Effector memory CD4-positive, alpha-beta T cell (primary cell): Measurements from ENCODE around the gene ZFPM1.

Experiments used
- DNase-seq, 3 donors: peaks; one replicate each; pipeline ENCODE4 v3.0.0-alpha.2; 2020
- H3K27ac ChIP-seq: 2 replicates; pipeline ENCODE4 v1.7.0; 2013; ENCODE audit warnings: mild to moderate bottlenecking, low read length, moderate library complexity; ENCODE audit not compliant: insufficient read depth, poor library complexity, severe bottlenecking
- H3K27me3 ChIP-seq: replicated peaks from 2 replicates; pipeline ENCODE4 v1.7.0; 2013; ENCODE audit warnings: mild to moderate bottlenecking, low read length; ENCODE audit not compliant: insufficient read depth, control insufficient read depth, poor library complexity, severe bottlenecking
- H3K36me3 ChIP-seq: 2 replicates; pipeline ENCODE4 v1.7.0; 2013; ENCODE audit warnings: mild to moderate bottlenecking, low read length, moderate library complexity; ENCODE audit not compliant: control insufficient read depth, insufficient read depth
- H3K4me1 ChIP-seq: 2 replicates; pipeline ENCODE4 v1.7.0; 2013; ENCODE audit warnings: low read length, mild to moderate bottlenecking; ENCODE audit not compliant: control insufficient read depth, insufficient read depth, poor library complexity, severe bottlenecking
- H3K4me3 ChIP-seq: 2 replicates; pipeline ENCODE4 v1.7.0; 2013; ENCODE audit warnings: low read length, low read depth, mild to moderate bottlenecking; ENCODE audit not compliant: insufficient read depth, poor library complexity, severe bottlenecking
- H3K9me3 ChIP-seq: 2 replicates; pipeline ENCODE4 v1.7.0; 2013; ENCODE audit warnings: mild to moderate bottlenecking, low read length, moderate library complexity; ENCODE audit not compliant: control insufficient read depth

The ZFPM1 gene

GRCh38 chr16:88550246-88550661 lies 97.2 kb downstream of the ZFPM1 start:
- Histone ChIP-seq H3K27me3 (peaks cover 3% of the 10 kb centered on the region), H3K4me3 (no peak overlapping the region), H3K36me3 (no peaks in the 10 kb centered on the region), H3K27ac (no peak overlapping the region), H3K4me1 (no peaks in the 10 kb centered on the region), H3K9me3 (no peaks in the 10 kb centered on the region)
- no peak for DNase-seq

- H3K4me1 ChIP-seq: no peaks in the 10 kb centered on the region
- H3K4me3 ChIP-seq: no peak overlapping the region
- no peak for DNase-seq
- no peaks in the 10 kb centered on the region for H3K36me3 ChIP-seq
- H3K27me3 ChIP-seq: no peaks in the 10 kb centered on the region
- H3K27ac ChIP-seq: no peak overlapping the region
- no peaks in the 10 kb centered on the region for H3K9me3 ChIP-seq
Measured at GRCh38 chr16:88552166-88552565, 99.1 kb downstream of the ZFPM1 start.

- H3K9me3 ChIP-seq: no peaks in the 10 kb centered on the region
Measured at GRCh38 chr16:88552815-88553214, 99.7 kb downstream of the ZFPM1 start.

GRCh38 chr16:88553739-88554138 lies 100.7 kb downstream of the ZFPM1 start:
- no peak overlapping the region for H3K27ac ChIP-seq
- no peaks in the 10 kb centered on the region for H3K27me3 ChIP-seq
- no peaks in the 10 kb centered on the region for H3K36me3 ChIP-seq
- no peak for DNase-seq
- H3K4me1 ChIP-seq: no peaks in the 10 kb centered on the region
- H3K4me3 ChIP-seq: no peak overlapping the region
- H3K9me3 ChIP-seq: no peaks in the 10 kb centered on the region

More at GRCh38 chr16:88552815-88553214, 99.7 kb downstream of the ZFPM1 start:
- DNase-seq: no peak
- H3K27me3 ChIP-seq: no peaks in the 10 kb centered on the region
- no peaks in the 10 kb centered on the region for H3K36me3 ChIP-seq
- H3K4me3 ChIP-seq: no peak overlapping the region
- no peaks in the 10 kb centered on the region for H3K4me1 ChIP-seq
- H3K27ac ChIP-seq: no peak overlapping the region

GRCh38 chr16:88554711-88555264 lies 101.7 kb downstream of the ZFPM1 start:
- H3K9me3 ChIP-seq: no peaks in the 10 kb centered on the region
- DNase-seq: no peak
- no peaks in the 10 kb centered on the region for H3K36me3 ChIP-seq
- H3K4me3 ChIP-seq: no peak overlapping the region
- no peak overlapping the region for H3K27ac ChIP-seq
- no peaks in the 10 kb centered on the region for H3K4me1 ChIP-seq
- no peaks in the 10 kb centered on the region for H3K27me3 ChIP-seq

GRCh38 chr16:88556294-88556988 lies 103.4 kb downstream of the ZFPM1 start:
- H3K36me3 ChIP-seq: no peaks in the 10 kb centered on the region
- H3K27me3 ChIP-seq: no peaks in the 10 kb centered on the region
- no peaks in the 10 kb centered on the region for H3K4me1 ChIP-seq
- H3K9me3 ChIP-seq: no peaks in the 10 kb centered on the region
- no peak overlapping the region for H3K27ac ChIP-seq
- DNase-seq: no peak
- no peak overlapping the region for H3K4me3 ChIP-seq

GRCh38 chr16:88558457-88559442 lies 105.7 kb downstream of the ZFPM1 start:
- no peaks in the 10 kb centered on the region for H3K27me3 ChIP-seq
- no peaks in the 10 kb centered on the region for H3K9me3 ChIP-seq
- no peak overlapping the region for H3K4me3 ChIP-seq

GRCh38 chr16:88560714-88561484 lies 107.8 kb downstream of the ZFPM1 start:
- Histone ChIP-seq H3K4me3 (no peak overlapping the region), H3K9me3 (no peaks in the 10 kb centered on the region), H3K36me3 (no peaks in the 10 kb centered on the region), H3K4me1 (no peaks in the 10 kb centered on the region), H3K27me3 (no peaks in the 10 kb centered on the region), H3K27ac (no peak overlapping the region)
- DNase-seq: no peak

More at GRCh38 chr16:88558457-88559442, 105.7 kb downstream of the ZFPM1 start:
- DNase-seq: no peak
- H3K36me3 ChIP-seq: no peaks in the 10 kb centered on the region
- no peaks in the 10 kb centered on the region for H3K4me1 ChIP-seq
- no peak overlapping the region for H3K27ac ChIP-seq

- Histone ChIP-seq H3K4me3 (no peak overlapping the region), H3K27ac (no peak overlapping the region), H3K27me3 (no peaks in the 10 kb centered on the region)
Measured at GRCh38 chr16:88561485-88562359, 108.6 kb downstream of the ZFPM1 start.

More at GRCh38 chr16:88561485-88562359, 108.6 kb downstream of the ZFPM1 start:
- DNase-seq: peak; percentile 22 to 29 (median 25)
- Histone ChIP-seq H3K36me3 (no peaks in the 10 kb centered on the region), H3K4me1 (no peaks in the 10 kb centered on the region), H3K9me3 (no peaks in the 10 kb centered on the region)
